Endothelial cell of umbilical vein (primary cell): ENCODE measurements around the gene ZNF614. TPM values are rescaled to one million over a fixed set of nuclear protein-coding genes. Genes with fewer than 3 reads are reported as not detected.
A peak's percentile ranks its signal among the peaks of the same experiment; 100 is the strongest.

ENCODE experiments used
- BruUV-seq: library from RNA; stranded (reverse); fragments of 400-500 nt; replicated peaks from 2 replicates; lab custom pipeline; 2021; lab: Mats Ljungman, UMichigan
- CTCF ChIA-PET: fragments of 300-600, 350-600 bp; sonication (Branson Sonifier 250); formaldehyde crosslinking; loops from one replicate; lab custom pipeline; 2021; ENCODE audit warnings: antibody characterized with exemption, inconsistent platforms; lab: Charles Lee
- POLR2A ChIA-PET: fragments of 300-600, 350-600 bp; sonication (Branson Sonifier 250); formaldehyde crosslinking; loops from one replicate; lab custom pipeline; 2021; ENCODE audit warnings: antibody characterized with exemption, inconsistent platforms; lab: Charles Lee
- DNase-seq: peaks from one replicate; pipeline ENCODE4 v3.0.0-alpha.2; 2011; ENCODE audit warnings: low read depth, low spot score
- FAIRE-seq: peaks from 2 replicates; lab custom pipeline; 2011; peaks lifted over from hg19 to GRCh38; lab: Jason Lieb, UNC
- H2AFZ ChIP-seq: 2 replicates; pipeline ENCODE4 v1.6.0; 2012; ENCODE audit warnings: low read depth, low read length, control low read depth, inconsistent platforms
- H3K27ac ChIP-seq: 2 replicates; pipeline ENCODE4 v1.5.1; 2011; ENCODE audit warnings: low read depth, mild to moderate bottlenecking, control low read depth, low read length, moderate library complexity; ENCODE audit not compliant: insufficient read depth
- H3K27me3 ChIP-seq, 2 experiments: 2 replicates each; pipeline versions ENCODE4 v1.6.0 to v1.6.1; 2011; ENCODE audit warnings: low read length in 2 of 2, mixed read lengths in 1 of 2; ENCODE audit not compliant: control insufficient read depth in 2 of 2, insufficient read depth in 2 of 2
- H3K36me3 ChIP-seq, 2 experiments: 2 replicates in 1 of 2; 3 replicates in 1 of 2; pipeline ENCODE4 v1.5.1; 2011; ENCODE audit warnings: low read length in 2 of 2, mild to moderate bottlenecking in 1 of 2, moderate library complexity in 1 of 2; ENCODE audit not compliant: control insufficient read depth in 2 of 2, insufficient read depth in 2 of 2; ENCODE audit errors: extremely low read depth in 1 of 2
- H3K4me1 ChIP-seq: 3 replicates; pipeline ENCODE4 v1.5.1; 2011; ENCODE audit warnings: mild to moderate bottlenecking, low read length; ENCODE audit not compliant: control insufficient read depth, insufficient read depth; ENCODE audit errors: extremely low read depth
- H3K4me2 ChIP-seq: 2 replicates; pipeline ENCODE4 v1.6.1; 2011; ENCODE audit warnings: low read length, control low read depth, mixed read lengths; ENCODE audit not compliant: insufficient read depth
- H3K4me3 ChIP-seq, 3 experiments: fragments of 200-600 bp in 1 of 3; sonication (generic), shearing (Covaris generic) in 1 of 3; replicated peaks in 1 of 3; 2 replicates each; pipeline ENCODE4 v1.5.1; 2011 to 2016; ENCODE audit warnings: control low read depth in 3 of 3, low read length in 3 of 3, mild to moderate bottlenecking in 2 of 3, inconsistent platforms in 1 of 3, low read depth in 1 of 3, moderate library complexity in 1 of 3; ENCODE audit not compliant: insufficient read depth in 1 of 3
- H3K79me2 ChIP-seq: 2 replicates; pipeline ENCODE4 v1.6.0; 2012; ENCODE audit warnings: low read length, inconsistent platforms; ENCODE audit not compliant: control insufficient read depth, insufficient read depth
- H3K9ac ChIP-seq: replicated peaks from 2 replicates; pipeline ENCODE3; 2011; ENCODE audit warnings: low read length, control low read depth; ENCODE audit not compliant: insufficient read depth; ENCODE audit errors: extremely low read depth
- H3K9me1 ChIP-seq: replicated peaks from 3 replicates; pipeline ENCODE4 v1.6.0; 2011; ENCODE audit warnings: mild to moderate bottlenecking, low read length; ENCODE audit not compliant: control insufficient read depth, insufficient read depth; ENCODE audit errors: extremely low read depth
- H3K9me3 ChIP-seq: replicated peaks from 2 replicates; pipeline ENCODE4 v1.5.1; 2012; ENCODE audit warnings: low read length, inconsistent platforms; ENCODE audit not compliant: control insufficient read depth, insufficient read depth
- H4K20me1 ChIP-seq: replicated peaks from 2 replicates; pipeline ENCODE3; 2011; ENCODE audit warnings: mild to moderate bottlenecking, low read length; ENCODE audit not compliant: control insufficient read depth, insufficient read depth; ENCODE audit errors: extremely low read depth
- EZH2 ChIP-seq: IDR thresholded peaks from 2 replicates; pipeline ENCODE4 v1.6.1; 2012; ENCODE audit warnings: borderline replicate concordance, low read depth, mild to moderate bottlenecking, moderate library complexity, low read length, inconsistent platforms; ENCODE audit not compliant: severe bottlenecking
- FOS ChIP-seq: IDR thresholded peaks from 2 replicates; pipeline ENCODE4 v1.6.1; 2011; ENCODE audit warnings: mild to moderate bottlenecking, low read length, moderate library complexity, borderline replicate concordance; ENCODE audit not compliant: insufficient read depth
- GATA2 ChIP-seq: IDR thresholded peaks from 2 replicates; pipeline ENCODE4 v1.7.0; 2011; ENCODE audit warnings: low read depth, mild to moderate bottlenecking, moderate library complexity, mixed read lengths, low read length; ENCODE audit not compliant: insufficient read length, insufficient read depth
- JUN ChIP-seq: IDR thresholded peaks from 2 replicates; pipeline ENCODE4 v1.6.1; 2011; ENCODE audit warnings: borderline replicate concordance, low read depth; ENCODE audit not compliant: insufficient read length, insufficient read depth
- MAX ChIP-seq: IDR thresholded peaks from 2 replicates; pipeline ENCODE4 v1.6.1; 2011; ENCODE audit not compliant: insufficient read depth, insufficient read length
- MYC ChIP-seq: IDR thresholded peaks from one replicate; pipeline ENCODE4 v1.6.1; 2011; ENCODE audit warnings: mild to moderate bottlenecking, low read depth, low read length
- POLR2A ChIP-seq: IDR thresholded peaks from 2 replicates; pipeline ENCODE4 v1.6.1; 2012; ENCODE audit warnings: low read depth, mild to moderate bottlenecking, control low read depth, low read length
- POLR2AphosphoS5 ChIP-seq: IDR thresholded peaks from 2 replicates; pipeline ENCODE4 v1.6.1; 2012; ENCODE audit warnings: low read depth, mild to moderate bottlenecking, control low read depth, low read length, moderate library complexity; ENCODE audit not compliant: insufficient read depth
- dilution Hi-C: fragments of 300-500 bp; cut with MboI; formaldehyde crosslinking; loops from one replicate; pipeline ENCODE4 v1.15.0; 2019; ENCODE audit warnings: low sequenced_read_pairs; ENCODE audit not compliant: extremely low pct_ligation_motif_present
- intact Hi-C: fragments of 100-400 bp; cut with micrococcal nuclease; formaldehyde crosslinking; loops from one replicate; pipeline ENCODE4 v1.10.0; 2022
- polyA plus RNA-seq, 4 experiments: library from polyadenylated mRNA; depleted of rRNA in 3 of 4; stranded (reverse) in 3 of 4; unstranded in 1 of 4; fragments of >200 nt; gene quantifications; 2 replicates each; pipeline versions ENCODE4 v1.2.1 to v1.2.3, GENCODE V29; 2011 to 2012; ENCODE audit warnings: missing spikeins in 1 of 4
- total RNA-seq: library from RNA; stranded (reverse); gene quantifications from 2 replicates; pipeline ENCODE4 v1.2.3, GENCODE V29; 2021
- TF ChIP-seq, protein P1 (sequence below), 2 donors: IDR thresholded peaks; 1 replicate in 1 of 2; 2 replicates in 1 of 2; pipeline ENCODE4 v1.5.1; 2011; ENCODE audit warnings: low read length in 2 of 2, mild to moderate bottlenecking in 2 of 2, moderate library complexity in 2 of 2, control low read depth in 1 of 2, inconsistent platforms in 1 of 2, low read depth in 1 of 2; ENCODE audit not compliant: insufficient read depth in 1 of 2; ENCODE audit errors: extremely low read depth in 1 of 2

The ZNF614 gene
- total and polyA plus RNA-seq, 2 donors (not counting 3 experiments of a cell fraction or from before 2014, with no cell fraction given), result 2.5 to 7.8 TPM

GRCh38 chr19:52048555-52049501 is 20.6 kb upstream of the ZNF614 start, which contains the start of gene ZNF432:
Gene ZNF432, minus strand, starts transcription at chr19:52048838. Its CDS starts 1,970 bp downstream, at chr19:52046868.
- no peaks in the 10 kb centered on the region for H3K9me3 ChIP-seq
- peak; percentile 84 for FAIRE-seq
- TF ChIP-seq GATA2 (no peak), POLR2AphosphoS5 (no peak), JUN (no peak), EZH2 (no peak), POLR2A (no peak), MAX (no peak), MYC (no peak), FOS (no peak)
- TF ChIP-seq, protein P1, sequence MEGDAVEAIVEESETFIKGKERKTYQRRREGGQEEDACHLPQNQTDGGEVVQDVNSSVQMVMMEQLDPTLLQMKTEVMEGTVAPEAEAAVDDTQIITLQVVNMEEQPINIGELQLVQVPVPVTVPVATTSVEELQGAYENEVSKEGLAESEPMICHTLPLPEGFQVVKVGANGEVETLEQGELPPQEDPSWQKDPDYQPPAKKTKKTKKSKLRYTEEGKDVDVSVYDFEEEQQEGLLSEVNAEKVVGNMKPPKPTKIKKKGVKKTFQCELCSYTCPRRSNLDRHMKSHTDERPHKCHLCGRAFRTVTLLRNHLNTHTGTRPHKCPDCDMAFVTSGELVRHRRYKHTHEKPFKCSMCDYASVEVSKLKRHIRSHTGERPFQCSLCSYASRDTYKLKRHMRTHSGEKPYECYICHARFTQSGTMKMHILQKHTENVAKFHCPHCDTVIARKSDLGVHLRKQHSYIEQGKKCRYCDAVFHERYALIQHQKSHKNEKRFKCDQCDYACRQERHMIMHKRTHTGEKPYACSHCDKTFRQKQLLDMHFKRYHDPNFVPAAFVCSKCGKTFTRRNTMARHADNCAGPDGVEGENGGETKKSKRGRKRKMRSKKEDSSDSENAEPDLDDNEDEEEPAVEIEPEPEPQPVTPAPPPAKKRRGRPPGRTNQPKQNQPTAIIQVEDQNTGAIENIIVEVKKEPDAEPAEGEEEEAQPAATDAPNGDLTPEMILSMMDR (IDR thresholded peaks at IDR 0.05; ENCODE audit: extremely low read depth in 1 of 2, insufficient read depth in 1 of 2, low read depth in 1 of 2, low read length in 2 of 2), result no peak
- H4K20me1 ChIP-seq, result no peaks in the 10 kb centered on the region
- ChIA-PET CTCF (interaction anchor here (0.7 kb wide), 1 partner anchor 89 kb away, joined by 3 read pairs; no protein-coding TSS in a partner anchor), POLR2A (interaction anchor here (0.5 to 1.0 kb wide), 3 partner anchors 20 to 122 kb away, joined by 3 to 5 read pairs (median 3); partner anchors contain the start of genes ZNF614 and ZNF836)
- peak within 1 kb of the TSS; percentile 83 for H3K4me2 ChIP-seq
- H3K4me1 ChIP-seq, result peaks cover 4% of the 10 kb centered on the region
- H3K36me3 ChIP-seq, result no peaks in the 10 kb centered on the region
- peak; percentile 94 for DNase-seq
- H3K27me3 ChIP-seq, result no peaks in the 10 kb centered on the region
- peak within 1 kb of the TSS; percentile 60 to 89 (median 75) for H3K4me3 ChIP-seq
- H3K27ac ChIP-seq, result peak within 1 kb of the TSS; percentile 92
- intact Hi-C loops, result loop anchor here (1.0 to 2.0 kb wide), 4 partner anchors 21 to 62 kb away; partner anchors contain the start of genes ZNF350, ZNF614, ZNF615 and ZNF841
- peak within 1 kb of the TSS; percentile 96 for H3K9ac ChIP-seq
- H3K9me1 ChIP-seq, result no peaks in the 10 kb centered on the region
- H3K79me2 ChIP-seq, result peaks cover 2% of the 10 kb centered on the region
- peak within 1 kb of the TSS; percentile 97 for H2AFZ ChIP-seq
- BruUV-seq, result TSS peak; percentile 86
- dilution Hi-C loops, result no loop called here
